ENCODE results near the gene SPTBN1.

DNA sequence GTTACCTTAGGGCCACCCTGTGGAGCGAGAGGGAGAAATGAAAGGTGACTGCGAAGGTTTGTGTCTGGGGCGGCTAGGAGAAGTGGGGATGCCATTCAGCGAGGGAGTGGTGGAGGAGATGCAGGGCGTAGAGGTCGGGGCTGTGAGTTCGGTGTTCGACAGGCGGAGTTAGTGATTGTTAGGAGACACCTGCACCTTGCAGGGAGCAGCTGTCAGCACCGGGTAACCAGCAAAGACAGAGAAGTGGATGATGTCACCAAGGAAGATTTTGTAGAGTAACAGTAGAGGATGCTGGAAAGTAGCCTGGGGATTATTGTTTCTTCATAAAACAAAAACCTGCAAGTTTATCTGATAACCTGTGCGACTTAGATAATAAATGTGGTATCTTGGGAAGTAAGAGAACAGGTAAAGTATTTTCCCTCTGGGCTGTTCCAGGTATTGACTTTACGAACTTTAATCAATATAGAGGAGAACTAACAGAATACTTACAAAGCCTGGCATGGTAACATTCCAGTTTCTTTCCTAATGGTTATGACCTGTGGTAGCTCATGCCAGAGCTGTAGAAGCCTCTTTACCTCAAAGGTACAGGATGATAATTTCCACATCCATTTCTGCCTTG lies 63.8 kb downstream of the SPTBN1 start:
- TF ChIP-seq, protein P1, sequence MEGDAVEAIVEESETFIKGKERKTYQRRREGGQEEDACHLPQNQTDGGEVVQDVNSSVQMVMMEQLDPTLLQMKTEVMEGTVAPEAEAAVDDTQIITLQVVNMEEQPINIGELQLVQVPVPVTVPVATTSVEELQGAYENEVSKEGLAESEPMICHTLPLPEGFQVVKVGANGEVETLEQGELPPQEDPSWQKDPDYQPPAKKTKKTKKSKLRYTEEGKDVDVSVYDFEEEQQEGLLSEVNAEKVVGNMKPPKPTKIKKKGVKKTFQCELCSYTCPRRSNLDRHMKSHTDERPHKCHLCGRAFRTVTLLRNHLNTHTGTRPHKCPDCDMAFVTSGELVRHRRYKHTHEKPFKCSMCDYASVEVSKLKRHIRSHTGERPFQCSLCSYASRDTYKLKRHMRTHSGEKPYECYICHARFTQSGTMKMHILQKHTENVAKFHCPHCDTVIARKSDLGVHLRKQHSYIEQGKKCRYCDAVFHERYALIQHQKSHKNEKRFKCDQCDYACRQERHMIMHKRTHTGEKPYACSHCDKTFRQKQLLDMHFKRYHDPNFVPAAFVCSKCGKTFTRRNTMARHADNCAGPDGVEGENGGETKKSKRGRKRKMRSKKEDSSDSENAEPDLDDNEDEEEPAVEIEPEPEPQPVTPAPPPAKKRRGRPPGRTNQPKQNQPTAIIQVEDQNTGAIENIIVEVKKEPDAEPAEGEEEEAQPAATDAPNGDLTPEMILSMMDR (IDR thresholded peaks at IDR 0.05) = no peak
- TF ChIP-seq EP300 (IDR thresholded peaks at IDR 0.05) = no peak
- TF ChIP-seq POLR2A (IDR thresholded peaks at IDR 0.05) = no peak

Measured in ovary (tissue), 3 donors.